BJ (cell line): ENCODE results near the gene DMRTB1. TPM values are rescaled to one million over a fixed set of nuclear protein-coding genes. Genes with fewer than 3 reads are reported as not detected.

Experiments used
- CTCF ChIA-PET: fragments of 350-600 bp; formaldehyde crosslinking; extraction: SDS; loops from one replicate; lab custom pipeline; 2021; ENCODE audit warnings: antibody characterized with exemption, inconsistent platforms; lab: Yijun Ruan, JAX
- POLR2A ChIA-PET: fragments of 300-600 bp; sonication (Branson Sonifier 250); formaldehyde crosslinking; extraction: SDS; loops from one replicate; lab custom pipeline; 2021; ENCODE audit warnings: antibody characterized with exemption; lab: Charles Lee
- DNase-seq: peaks from one replicate; pipeline ENCODE4 v3.0.0-alpha.2; 2011; ENCODE audit warnings: low read depth
- H3K27me3 ChIP-seq: 2 replicates; pipeline ENCODE4 v1.6.0; 2011; ENCODE audit warnings: low read length; ENCODE audit not compliant: control insufficient read depth, insufficient read depth
- H3K36me3 ChIP-seq: 2 replicates; pipeline ENCODE4 v1.5.1; 2011; ENCODE audit warnings: low read length; ENCODE audit not compliant: control insufficient read depth, insufficient read depth
- H3K4me3 ChIP-seq: 2 replicates; pipeline ENCODE4 v1.5.1; 2011; ENCODE audit warnings: low read depth, mild to moderate bottlenecking, control low read depth, low read length
- CTCF ChIP-seq: IDR thresholded peaks from 2 replicates; pipeline ENCODE4 v1.5.1; 2011; ENCODE audit warnings: low read depth, mild to moderate bottlenecking, control low read depth, inconsistent platforms, low read length, moderate library complexity; ENCODE audit not compliant: insufficient read depth
- polyA plus RNA-seq: library from polyadenylated mRNA; depleted of rRNA; stranded (reverse); fragments of >200 nt; gene quantifications from 2 replicates; pipeline ENCODE4 v1.2.3, GENCODE V29; 2011

DMRTB1 gene
- polyA plus RNA-seq, 1 experiment: not detected

DNA sequence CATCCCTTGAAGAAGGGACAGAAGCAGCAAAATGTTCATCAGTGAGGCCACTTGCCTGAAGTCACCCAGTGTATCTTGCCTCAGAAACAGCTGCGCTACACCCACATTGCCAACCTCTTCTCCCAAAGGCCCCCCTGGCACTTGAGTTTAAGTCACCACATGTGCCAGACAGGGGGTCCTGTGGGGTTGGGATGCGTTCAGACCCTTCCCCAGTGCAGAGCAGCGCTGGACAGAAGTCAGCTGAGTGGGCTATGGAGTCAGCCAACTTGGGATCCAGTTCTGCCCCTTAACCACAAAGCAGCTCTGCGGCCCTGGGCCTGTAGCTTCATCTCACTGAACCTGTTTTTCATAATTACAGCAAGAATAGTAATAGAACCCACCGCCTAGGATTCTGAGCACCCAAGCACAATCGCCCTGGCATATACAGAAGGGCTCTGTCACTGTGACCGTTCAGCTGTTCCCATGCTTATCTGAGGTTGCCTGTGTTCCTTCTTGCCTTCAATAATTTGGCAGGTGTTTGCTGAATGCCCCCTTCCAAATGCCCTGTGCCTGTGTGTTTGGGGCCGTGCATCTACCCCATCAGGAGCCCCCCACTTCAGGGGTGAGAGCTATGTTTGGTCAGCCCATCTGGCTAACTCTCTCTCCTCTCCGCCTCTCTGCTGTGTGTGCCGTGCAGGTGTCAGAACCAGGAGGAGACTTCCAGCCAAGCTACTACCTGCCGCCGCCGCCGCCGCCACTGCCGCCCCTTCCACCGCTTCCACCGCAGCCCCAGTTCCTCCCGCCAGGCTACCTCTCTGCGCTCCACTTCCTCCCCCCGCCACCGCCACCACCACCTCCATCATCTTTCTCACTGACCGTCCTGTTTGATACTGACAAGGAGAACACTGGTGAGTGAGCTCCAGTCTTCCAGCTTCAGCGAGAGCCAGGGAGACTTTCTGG, 5.0 kb downstream of the DMRTB1 start:
- no peaks in the 10 kb centered on the region; the same call in 1 of the 2 replicates for H3K36me3 ChIP-seq
- ChIA-PET POLR2A (no interaction called here), CTCF (interaction anchor here (1.2 to 3.0 kb wide), 10 partner anchors 9 to 290 kb away, joined by 4 to 12 read pairs (median 6); no protein-coding TSS in a partner anchor)
- DNase-seq: no peak
- TF ChIP-seq CTCF: no peak
- H3K4me3 ChIP-seq: no peak overlapping the region
- peaks cover 3% of the 10 kb centered on the region; the same call in 1 of the 2 replicates for H3K27me3 ChIP-seq

GRCh38 chr1:53465023-53465957, 6.1 kb downstream of the DMRTB1 start:
- Histone ChIP-seq H3K36me3 (no peaks in the 10 kb centered on the region; the same call in 1 of the 2 replicates), H3K4me3 (no peak overlapping the region), H3K27me3 (peaks cover 3% of the 10 kb centered on the region; the same call in 1 of the 2 replicates)
- no peak for DNase-seq
- TF ChIP-seq CTCF: no peak
- ChIA-PET CTCF (interaction anchor here (0.6 to 3.0 kb wide), 14 partner anchors 8 to 289 kb away, joined by 3 to 12 read pairs (median 5); no protein-coding TSS in a partner anchor), POLR2A (no interaction called here)

- no peak for TF ChIP-seq CTCF
- ChIA-PET POLR2A (no interaction called here), CTCF (no interaction called here)
- H3K36me3 ChIP-seq: no peaks in the 10 kb centered on the region; the same call in 1 of the 2 replicates
- no peak overlapping the region for H3K4me3 ChIP-seq
- no peak for DNase-seq
- H3K27me3 ChIP-seq: peaks cover 3% of the 10 kb centered on the region; the same call in 1 of the 2 replicates
These were observed 8.2 kb downstream of the DMRTB1 start for GRCh38 chr1:53467391-53467790.

DNA sequence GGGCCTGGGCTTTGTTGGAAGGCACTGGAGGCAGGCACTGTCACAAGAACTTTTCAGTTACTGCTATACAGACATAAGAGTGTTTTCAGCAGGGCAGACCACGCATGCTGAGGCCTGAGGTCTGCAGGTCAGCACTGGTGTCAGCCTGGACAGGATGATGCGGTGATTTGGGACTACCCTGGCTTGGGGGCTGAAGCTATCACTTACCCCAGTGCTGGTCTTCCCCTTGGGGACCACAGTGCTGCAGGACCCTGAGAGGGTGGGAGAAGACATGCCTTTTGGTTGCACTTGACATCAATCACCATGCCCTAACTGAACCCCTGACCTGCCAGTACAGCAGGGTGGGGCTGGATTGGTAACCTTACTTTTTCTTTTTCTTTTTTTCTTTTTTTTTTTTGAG, 9.2 kb downstream of the DMRTB1 start:
- no peak for TF ChIP-seq CTCF
- Histone ChIP-seq H3K27me3 (peaks cover 3% of the 10 kb centered on the region; the same call in 1 of the 2 replicates), H3K4me3 (no peak overlapping the region), H3K36me3 (no peaks in the 10 kb centered on the region)
- ChIA-PET POLR2A (no interaction called here), CTCF (interaction anchor here (1.4 kb wide), 1 partner anchor 17 kb away, joined by 4 read pairs; no protein-coding TSS in a partner anchor)
- no peak for DNase-seq
